Activated T-helper 17 cell treated with anti-CD3 and anti-CD28 coated beads, Interleukin-2, amount 50 U/mL, for 72 hours (primary cell): ENCODE results near the gene COL4A3. TPM values are rescaled to one million over a fixed set of nuclear protein-coding genes. Genes with fewer than 3 reads are reported as not detected.

ENCODE experiments used
- ATAC-seq: fragments of 150-1000 bp; cut with Tn5 transposase; replicated peaks from 2 replicates; pipeline ENCODE4 v1.10.0; 2021; ENCODE audit warnings: mild to moderate bottlenecking, moderate library complexity
- H3K27ac Mint-ChIP-seq: one replicate; pipeline ENCODE4 v1.8.0; 2022; ENCODE audit warnings: mixed read lengths
- H3K27me3 Mint-ChIP-seq: one replicate; pipeline ENCODE4 v1.8.0; 2022; ENCODE audit warnings: mixed read lengths
- H3K36me3 Mint-ChIP-seq: one replicate; pipeline ENCODE4 v1.8.0; 2022; ENCODE audit warnings: low read depth, mild to moderate bottlenecking, mixed read lengths
- H3K4me1 Mint-ChIP-seq: one replicate; pipeline ENCODE4 v1.8.0; 2022; ENCODE audit warnings: mixed read lengths
- H3K4me3 Mint-ChIP-seq: one replicate; pipeline ENCODE4 v1.8.0; 2022; ENCODE audit warnings: mild to moderate bottlenecking, mixed read lengths
- H3K9me3 Mint-ChIP-seq: one replicate; pipeline ENCODE4 v1.8.0; 2022; ENCODE audit warnings: mixed read lengths
- total RNA-seq, 2 donors: library from RNA; stranded (reverse); gene quantifications; one replicate each; pipeline ENCODE4 v1.2.3, GENCODE V29; 2022

COL4A3 gene
- total RNA-seq, 2 donors from 2014 or later: 0.35 to 0.42 TPM

DNA sequence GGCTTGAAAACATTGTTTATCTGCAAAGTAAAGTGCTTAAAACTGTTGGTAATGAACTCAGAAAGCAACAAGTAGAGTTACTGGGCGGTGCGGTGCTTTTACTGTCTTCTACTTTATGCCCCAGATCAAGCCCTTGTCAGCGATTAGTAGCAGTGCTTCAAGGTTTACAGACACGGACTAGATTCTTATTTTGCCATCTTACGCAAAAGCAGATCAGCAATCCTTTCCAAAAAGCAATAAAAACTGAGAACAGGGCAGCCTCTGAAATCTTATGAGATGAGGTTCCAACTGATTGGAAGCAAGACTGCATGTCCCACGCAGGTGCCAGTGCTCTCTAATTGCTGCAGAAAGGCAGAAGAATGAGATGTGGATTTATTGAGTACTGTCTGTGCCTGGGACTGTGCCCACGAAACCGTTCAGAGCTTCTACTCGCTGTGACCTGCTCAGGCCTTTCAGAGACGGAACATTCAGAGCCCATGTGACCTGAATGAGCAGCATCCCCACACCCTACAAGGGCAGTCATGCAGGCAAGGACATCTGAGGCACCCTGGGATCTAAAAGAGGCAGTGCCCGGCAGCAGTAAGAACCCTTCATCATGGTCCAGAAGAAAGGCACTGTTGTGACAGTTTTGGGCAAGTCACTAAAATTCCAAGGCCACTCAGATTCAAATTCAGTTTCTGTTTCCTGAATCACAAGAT is 15.7 kb downstream of the COL4A3 start:
- Mint-ChIP-seq H3K4me3 (no peak overlapping the region), H3K9me3 (no peaks in the 10 kb centered on the region), H3K36me3 (no peaks in the 10 kb centered on the region), H3K27me3 (peaks cover 3% of the 10 kb centered on the region), H3K27ac (no peak overlapping the region), H3K4me1 (no peaks in the 10 kb centered on the region)
- no peak for ATAC-seq

DNA sequence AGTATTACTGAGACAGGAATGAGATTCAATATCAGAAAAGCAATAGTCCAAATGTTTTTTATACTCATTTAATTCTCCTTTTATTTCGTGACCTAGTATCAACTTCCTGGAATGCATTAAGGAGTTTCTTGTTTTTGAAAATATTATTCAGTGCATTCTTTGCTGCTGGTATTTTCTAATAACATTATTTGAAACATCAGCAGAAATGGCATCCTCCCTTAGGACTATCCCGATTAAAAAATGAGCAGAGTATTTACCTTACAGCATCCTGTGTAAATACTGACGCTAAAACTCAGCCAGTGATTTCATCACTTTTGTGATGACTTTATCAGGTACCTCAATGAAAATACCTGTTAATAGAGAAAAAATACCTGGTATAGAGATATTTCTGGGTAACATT is 16.3 kb downstream of the COL4A3 start:
- no peak overlapping the region for H3K4me3 Mint-ChIP-seq
- peaks cover 5% of the 10 kb centered on the region for H3K27me3 Mint-ChIP-seq
- H3K36me3 Mint-ChIP-seq: no peaks in the 10 kb centered on the region
- H3K27ac Mint-ChIP-seq: no peak overlapping the region
- no peaks in the 10 kb centered on the region for H3K4me1 Mint-ChIP-seq
- ATAC-seq: no peak
- no peaks in the 10 kb centered on the region for H3K9me3 Mint-ChIP-seq

DNA sequence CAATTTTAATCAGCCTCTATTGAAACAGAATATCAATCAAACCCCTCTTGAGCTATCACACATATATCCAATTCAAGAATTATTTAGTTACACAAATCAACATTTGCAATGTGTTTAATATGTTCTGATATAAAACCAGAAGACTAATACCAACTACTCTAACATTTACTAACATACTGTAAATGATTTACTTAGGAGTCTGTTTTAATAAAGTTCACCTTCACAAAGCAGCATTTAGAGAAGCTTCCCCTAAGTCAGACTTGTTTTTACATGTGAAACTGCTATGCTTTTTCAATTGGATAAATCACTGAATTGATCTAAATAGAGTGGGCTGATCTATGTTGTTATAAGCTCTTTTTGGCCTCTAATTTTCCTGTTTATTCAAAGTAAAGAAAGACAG is 18.3 kb downstream of the COL4A3 start:
- ATAC-seq: no peak
- no peak overlapping the region for H3K27ac Mint-ChIP-seq
- H3K4me3 Mint-ChIP-seq: no peak overlapping the region
- H3K36me3 Mint-ChIP-seq: no peaks in the 10 kb centered on the region
- peaks cover 18% of the 10 kb centered on the region for H3K27me3 Mint-ChIP-seq
- H3K9me3 Mint-ChIP-seq: no peaks in the 10 kb centered on the region
- H3K4me1 Mint-ChIP-seq: no peaks in the 10 kb centered on the region

DNA sequence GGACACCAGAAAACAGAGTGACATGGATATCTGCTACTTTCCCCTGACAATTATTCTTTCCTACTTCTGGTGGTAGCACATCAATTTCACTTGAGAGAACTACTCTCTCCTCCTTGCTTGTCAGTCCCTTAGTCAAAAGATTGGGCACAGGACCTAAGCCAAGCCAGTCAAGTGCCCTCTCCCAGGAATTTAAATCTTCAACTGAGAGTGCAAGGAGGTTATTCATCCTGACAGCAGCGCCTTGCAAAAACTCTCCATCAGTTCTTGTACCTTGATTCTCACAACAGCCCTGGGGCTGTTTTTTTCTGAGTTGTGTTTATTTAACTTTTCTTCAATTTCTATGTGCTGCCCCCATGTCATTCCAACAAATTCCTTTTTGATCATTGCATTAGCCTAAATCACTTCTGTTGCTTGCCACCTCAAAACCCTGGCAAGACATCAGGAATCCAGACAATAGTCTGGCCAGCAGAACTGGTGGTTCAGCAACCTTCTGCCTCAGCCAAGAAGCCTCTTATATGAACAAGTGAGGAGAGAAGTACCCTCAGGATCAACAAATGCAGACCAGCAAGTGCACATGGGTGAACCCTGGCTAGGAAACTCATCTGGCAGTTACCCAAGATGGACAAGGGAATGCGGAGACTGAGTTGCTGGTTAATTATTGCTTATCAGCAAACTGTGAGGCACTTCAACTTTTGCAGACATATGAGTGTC is 19.4 kb downstream of the COL4A3 start:
- no peaks in the 10 kb centered on the region for H3K36me3 Mint-ChIP-seq
- H3K4me3 Mint-ChIP-seq: no peak overlapping the region
- H3K27me3 Mint-ChIP-seq: peaks cover 24% of the 10 kb centered on the region
- no peaks in the 10 kb centered on the region for H3K9me3 Mint-ChIP-seq
- no peaks in the 10 kb centered on the region for H3K4me1 Mint-ChIP-seq
- no peak for ATAC-seq
- H3K27ac Mint-ChIP-seq: no peak overlapping the region

- H3K27ac Mint-ChIP-seq: no peak overlapping the region
- no peak overlapping the region for H3K4me3 Mint-ChIP-seq
- peaks cover 30% of the 10 kb centered on the region for H3K27me3 Mint-ChIP-seq
- no peak for ATAC-seq
- no peaks in the 10 kb centered on the region for H3K36me3 Mint-ChIP-seq
- H3K9me3 Mint-ChIP-seq: no peaks in the 10 kb centered on the region
- no peaks in the 10 kb centered on the region for H3K4me1 Mint-ChIP-seq
Observed at GRCh38 chr2:227185615-227186232, 21.3 kb downstream of the COL4A3 start.

- ATAC-seq: no peak
- peaks cover 32% of the 10 kb centered on the region for H3K27me3 Mint-ChIP-seq
- no peaks in the 10 kb centered on the region for H3K9me3 Mint-ChIP-seq
- H3K36me3 Mint-ChIP-seq: no peaks in the 10 kb centered on the region
- H3K4me3 Mint-ChIP-seq: no peak overlapping the region
- H3K4me1 Mint-ChIP-seq: no peaks in the 10 kb centered on the region
- H3K27ac Mint-ChIP-seq: no peak overlapping the region
Observed at GRCh38 chr2:227186751-227187150, 22.3 kb downstream of the COL4A3 start.

DNA sequence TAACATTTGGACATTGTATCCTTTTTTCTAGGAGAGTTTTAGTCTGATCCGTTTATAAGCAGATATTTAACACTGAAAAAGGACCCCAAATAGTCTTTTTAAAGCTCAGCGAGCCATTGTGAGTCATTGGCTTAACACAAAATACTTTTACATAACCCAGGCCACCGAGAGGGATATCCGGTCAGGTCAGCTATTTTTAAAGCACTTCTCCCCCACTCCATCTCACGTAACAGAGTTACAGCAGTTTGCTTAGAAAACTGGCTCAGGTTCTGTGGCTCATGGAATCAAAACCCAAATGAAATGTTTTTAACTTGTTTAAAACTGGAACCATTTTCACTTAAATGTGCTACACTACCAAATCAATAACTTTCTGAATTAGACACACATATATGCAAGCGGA is 23.9 kb downstream of the COL4A3 start:
- Mint-ChIP-seq H3K27me3 (peaks cover 29% of the 10 kb centered on the region), H3K27ac (no peak overlapping the region), H3K9me3 (no peaks in the 10 kb centered on the region), H3K4me1 (no peaks in the 10 kb centered on the region), H3K4me3 (no peak overlapping the region), H3K36me3 (no peaks in the 10 kb centered on the region)
- no peak for ATAC-seq

GRCh38 chr2:227191367-227191766 is 26.9 kb downstream of the COL4A3 start:
- H3K4me1 Mint-ChIP-seq: no peaks in the 10 kb centered on the region
- H3K4me3 Mint-ChIP-seq: no peak overlapping the region
- no peaks in the 10 kb centered on the region for H3K36me3 Mint-ChIP-seq
- H3K27me3 Mint-ChIP-seq: peaks cover 22% of the 10 kb centered on the region
- H3K27ac Mint-ChIP-seq: no peak overlapping the region
- no peaks in the 10 kb centered on the region for H3K9me3 Mint-ChIP-seq
- no peak for ATAC-seq

DNA sequence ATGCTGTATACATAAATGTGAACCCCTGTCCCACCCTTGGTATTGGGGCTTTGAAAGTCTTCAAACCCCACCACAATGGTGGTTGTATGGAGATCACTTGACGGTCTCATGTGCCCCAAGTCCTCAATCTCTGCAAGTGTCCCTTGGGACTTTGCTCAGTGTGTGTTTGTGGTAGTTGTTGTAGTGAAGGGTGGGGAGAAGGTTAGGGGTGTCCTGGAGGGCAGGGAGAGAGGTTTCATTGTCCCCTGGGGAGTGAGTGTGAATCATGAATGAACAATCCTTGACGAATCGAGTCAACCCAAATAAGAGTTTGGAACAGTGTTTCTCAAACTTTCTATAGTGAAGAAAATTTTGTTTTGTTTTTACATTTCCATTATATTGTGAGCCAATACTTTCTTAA is 28.1 kb downstream of the COL4A3 start:
- Mint-ChIP-seq H3K27ac (no peak overlapping the region), H3K9me3 (no peaks in the 10 kb centered on the region), H3K4me3 (no peak overlapping the region), H3K4me1 (no peaks in the 10 kb centered on the region), H3K36me3 (no peaks in the 10 kb centered on the region), H3K27me3 (peaks cover 16% of the 10 kb centered on the region)
- ATAC-seq: no peak

DNA sequence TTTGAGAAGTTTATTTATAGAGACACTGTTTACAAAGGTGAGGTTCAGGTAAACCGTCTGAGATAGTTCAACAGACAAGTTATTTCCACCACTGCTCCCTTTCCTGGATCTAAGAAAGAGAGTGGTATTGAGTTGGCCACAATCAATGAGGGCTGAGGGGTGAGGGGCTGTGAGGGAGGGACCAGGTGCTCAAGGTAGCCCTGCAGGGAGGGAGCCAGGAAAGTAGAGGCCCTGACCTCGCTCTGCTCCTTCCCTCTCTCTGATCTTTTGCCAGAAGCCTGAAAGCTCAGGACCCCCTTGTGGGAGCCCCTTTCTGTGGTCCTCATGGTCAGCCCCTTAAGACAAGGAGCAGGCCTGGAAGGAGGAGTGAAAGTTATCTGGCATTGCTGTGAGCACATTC is 29.8 kb downstream of the COL4A3 start:
- H3K36me3 Mint-ChIP-seq: no peaks in the 10 kb centered on the region
- ATAC-seq: no peak
- H3K9me3 Mint-ChIP-seq: no peaks in the 10 kb centered on the region
- no peaks in the 10 kb centered on the region for H3K4me1 Mint-ChIP-seq
- no peak overlapping the region for H3K4me3 Mint-ChIP-seq
- peaks cover 4% of the 10 kb centered on the region for H3K27me3 Mint-ChIP-seq
- H3K27ac Mint-ChIP-seq: no peak overlapping the region

DNA sequence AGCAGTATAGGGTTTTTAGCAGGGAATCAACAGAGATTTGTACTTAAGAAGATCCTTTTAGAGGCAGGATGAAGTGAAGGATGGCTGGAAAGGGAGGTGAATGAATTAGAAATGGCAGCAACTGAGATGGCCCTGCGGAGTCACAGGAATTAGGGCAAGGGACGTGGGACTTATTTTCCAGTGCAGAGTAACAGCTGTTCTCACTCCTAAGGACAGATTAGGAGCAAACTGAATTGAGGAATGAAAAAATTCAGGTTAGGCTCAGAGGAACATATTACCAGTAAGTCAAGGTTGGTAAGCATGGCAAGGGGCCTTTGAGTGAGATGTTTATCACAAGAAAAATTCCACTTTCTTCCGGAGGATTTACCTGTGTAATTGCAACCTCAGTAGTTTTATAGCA is 34.4 kb downstream of the COL4A3 start:
- Mint-ChIP-seq H3K36me3 (no peaks in the 10 kb centered on the region), H3K27ac (no peak overlapping the region), H3K4me1 (no peaks in the 10 kb centered on the region), H3K9me3 (no peaks in the 10 kb centered on the region), H3K27me3 (no peaks in the 10 kb centered on the region), H3K4me3 (no peak overlapping the region)
- ATAC-seq: no peak

DNA sequence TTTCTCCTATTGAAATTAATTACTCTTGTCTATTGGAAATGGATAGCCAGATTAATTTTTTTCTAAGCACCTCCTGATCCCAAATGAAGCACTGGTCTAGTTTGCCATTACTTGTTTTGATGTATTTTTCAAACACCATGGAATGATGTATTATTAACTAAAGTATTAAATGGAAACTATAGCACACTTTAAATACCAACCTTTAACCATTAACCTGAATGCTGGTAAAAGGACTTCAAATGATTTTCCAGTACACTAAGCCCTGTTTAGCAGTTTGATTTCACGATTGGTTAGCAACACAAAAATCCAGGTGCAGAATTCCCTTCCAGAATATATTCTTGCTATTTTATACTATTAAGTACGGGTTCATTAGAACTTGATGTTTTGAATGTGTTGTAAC is 37.3 kb downstream of the COL4A3 start:
- H3K27me3 Mint-ChIP-seq: peaks cover 1% of the 10 kb centered on the region
- no peak for ATAC-seq
- H3K27ac Mint-ChIP-seq: no peak overlapping the region
- no peaks in the 10 kb centered on the region for H3K9me3 Mint-ChIP-seq
- no peaks in the 10 kb centered on the region for H3K4me1 Mint-ChIP-seq
- H3K36me3 Mint-ChIP-seq: no peaks in the 10 kb centered on the region
- no peak overlapping the region for H3K4me3 Mint-ChIP-seq

- no peak overlapping the region for H3K4me3 Mint-ChIP-seq
- no peaks in the 10 kb centered on the region for H3K36me3 Mint-ChIP-seq
- peaks cover 13% of the 10 kb centered on the region for H3K27me3 Mint-ChIP-seq
- H3K9me3 Mint-ChIP-seq: no peaks in the 10 kb centered on the region
- H3K27ac Mint-ChIP-seq: no peak overlapping the region
- H3K4me1 Mint-ChIP-seq: no peaks in the 10 kb centered on the region
- ATAC-seq: no peak
Observed at GRCh38 chr2:227204452-227204851, 40.0 kb downstream of the COL4A3 start.

- Mint-ChIP-seq H3K27me3 (peaks cover 13% of the 10 kb centered on the region), H3K4me3 (no peak overlapping the region), H3K36me3 (no peaks in the 10 kb centered on the region), H3K9me3 (no peaks in the 10 kb centered on the region), H3K4me1 (no peaks in the 10 kb centered on the region), H3K27ac (no peak overlapping the region)
- no peak for ATAC-seq
Observed at GRCh38 chr2:227205701-227206100, 41.3 kb downstream of the COL4A3 start.

DNA sequence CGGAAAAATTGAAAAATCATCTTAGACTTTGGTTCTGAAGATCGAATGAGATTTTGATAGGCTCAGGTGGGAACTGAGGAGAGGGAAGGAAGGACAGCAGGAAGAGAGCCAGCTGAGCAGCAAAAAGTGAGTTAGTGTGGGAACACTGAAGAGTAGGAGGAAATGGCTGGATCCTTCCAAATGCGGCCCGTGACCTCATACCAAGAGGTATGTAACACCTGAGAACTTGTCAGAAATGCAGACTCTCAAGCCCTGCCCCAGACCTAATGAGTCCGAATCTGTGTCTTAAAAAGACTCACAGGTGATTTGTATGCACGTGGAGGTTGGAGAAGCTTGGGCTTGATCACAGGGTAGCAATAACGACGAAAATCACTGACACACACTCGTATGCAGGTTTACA is 42.0 kb downstream of the COL4A3 start:
- H3K27ac Mint-ChIP-seq: no peak overlapping the region
- no peaks in the 10 kb centered on the region for H3K4me1 Mint-ChIP-seq
- ATAC-seq: no peak
- H3K4me3 Mint-ChIP-seq: no peak overlapping the region
- no peaks in the 10 kb centered on the region for H3K36me3 Mint-ChIP-seq
- peaks cover 13% of the 10 kb centered on the region for H3K27me3 Mint-ChIP-seq
- H3K9me3 Mint-ChIP-seq: no peaks in the 10 kb centered on the region
